GDM1 (cell line): ENCODE measurements around the gene AMIGO2.
"Not testable (repeated sequence)": the region's sequence is repeated elsewhere in the genome, so short reads cannot be mapped to it uniquely, and the experiment has no call there.

ENCODE experiments used
- DNase-seq: peaks from one replicate; lab custom pipeline; 2025; lab: John Stamatoyannopoulos, UW

AMIGO2 gene

GRCh38 chr12:47073951-47074350, 5.8 kb downstream of the AMIGO2 start:
- no peak for DNase-seq

GRCh38 chr12:47071241-47071852, 8.4 kb downstream of the AMIGO2 start:
- DNase-seq, result peak; percentile 21

- DNase-seq, result no peak
Observed at GRCh38 chr12:47070310-47070709, 9.4 kb downstream of the AMIGO2 start.

GRCh38 chr12:47068539-47068938, 11.2 kb downstream of the AMIGO2 start:
- DNase-seq, result no peak

GRCh38 chr12:47067771-47068431, 11.9 kb downstream of the AMIGO2 start:
- no peak for DNase-seq

GRCh38 chr12:47067176-47067575, 12.6 kb downstream of the AMIGO2 start:
- no peak for DNase-seq

GRCh38 chr12:47066278-47067025, 13.3 kb downstream of the AMIGO2 start:
- no peak for DNase-seq

GRCh38 chr12:47065546-47065945, 14.2 kb downstream of the AMIGO2 start:
- no peak for DNase-seq

- DNase-seq, result not testable (repeated sequence)
Observed at GRCh38 chr12:47058640-47059039, 21.1 kb downstream of the AMIGO2 start.

GRCh38 chr12:47056944-47057343, 22.8 kb downstream of the AMIGO2 start:
- not testable (repeated sequence) for DNase-seq

GRCh38 chr12:47055856-47056255, 23.9 kb downstream of the AMIGO2 start:
- not testable (repeated sequence) for DNase-seq

GRCh38 chr12:47054659-47055058, 25.1 kb downstream of the AMIGO2 start:
- no peak for DNase-seq

- no peak for DNase-seq
Observed at GRCh38 chr12:47053961-47054360, 25.8 kb downstream of the AMIGO2 start.

- DNase-seq, result no peak
Observed at GRCh38 chr12:47052274-47052673, 27.5 kb downstream of the AMIGO2 start.

GRCh38 chr12:47051291-47051690, 28.5 kb downstream of the AMIGO2 start:
- DNase-seq, result not testable (repeated sequence)

GRCh38 chr12:47048541-47048940, 31.2 kb downstream of the AMIGO2 start:
- DNase-seq, result no peak

- no peak for DNase-seq
Observed at GRCh38 chr12:47041327-47041726, 38.4 kb downstream of the AMIGO2 start.

GRCh38 chr12:47039756-47040155, 40.0 kb downstream of the AMIGO2 start:
- no peak for DNase-seq

GRCh38 chr12:47039079-47039478, 40.7 kb downstream of the AMIGO2 start:
- DNase-seq, result no peak

- no peak for DNase-seq
Observed at GRCh38 chr12:47038270-47038748, 41.5 kb downstream of the AMIGO2 start.

GRCh38 chr12:47035484-47035883, 44.3 kb downstream of the AMIGO2 start:
- DNase-seq, result no peak

GRCh38 chr12:47034661-47035060, 45.1 kb downstream of the AMIGO2 start:
- DNase-seq, result no peak
